ENCODE results near the gene ADGRV1. TPM values are rescaled to one million over a fixed set of nuclear protein-coding genes. Genes with fewer than 3 reads are reported as not detected.

Gene ADGRV1
- total RNA-seq, 4 donors from 2014 or later: 1.9 to 11.3 TPM; not detected in 2

- Histone ChIP-seq H3K4me3 (no peak overlapping the region), H3K4me1 (no peaks in the 10 kb centered on the region), H3K27me3 (no peaks in the 10 kb centered on the region), H3K27ac (no peak overlapping the region), H3K9me3 (no peaks in the 10 kb centered on the region), H3K36me3 (no peaks in the 10 kb centered on the region)
- TF ChIP-seq POLR2A (IDR thresholded peaks at IDR 0.05): no peak
- TF ChIP-seq CTCF (IDR thresholded peaks at IDR 0.05): no peak
- intact Hi-C loops (cut with DNase I; ENCODE audit: low total_unique reads): loop anchor here (10.0 kb wide), 1 partner anchor 548 kb away; no protein-coding TSS in a partner anchor
- no peak for DNase-seq
Observed at GRCh38 chr5:90866915-90867731, 308.5 kb downstream of the ADGRV1 start.

GRCh38 chr5:90868799-90869198 lies 310.2 kb downstream of the ADGRV1 start:
- no peaks in the 10 kb centered on the region for H3K36me3 ChIP-seq
- no peak overlapping the region for H3K4me3 ChIP-seq
- H3K4me1 ChIP-seq: no peaks in the 10 kb centered on the region
- no peak for DNase-seq
- H3K27me3 ChIP-seq: no peaks in the 10 kb centered on the region
- TF ChIP-seq POLR2A (IDR thresholded peaks at IDR 0.05) (no peak), CTCF (IDR thresholded peaks at IDR 0.05) (no peak)
- intact Hi-C loops (cut with DNase I; ENCODE audit: low total_unique reads): loop anchor here (10.0 kb wide), 1 partner anchor 546 kb away; no protein-coding TSS in a partner anchor
- H3K27ac ChIP-seq: no peak overlapping the region
- H3K9me3 ChIP-seq: no peaks in the 10 kb centered on the region

GRCh38 chr5:90871391-90871991 lies 312.9 kb downstream of the ADGRV1 start:
- no peaks in the 10 kb centered on the region for H3K36me3 ChIP-seq
- no peaks in the 10 kb centered on the region for H3K4me1 ChIP-seq
- TF ChIP-seq CTCF (IDR thresholded peaks at IDR 0.05) (no peak), POLR2A (IDR thresholded peaks at IDR 0.05) (no peak)
- intact Hi-C loops (cut with DNase I; ENCODE audit: low total_unique reads): no loop called here
- H3K9me3 ChIP-seq: no peaks in the 10 kb centered on the region
- no peak overlapping the region for H3K4me3 ChIP-seq
- DNase-seq: no peak
- no peak overlapping the region for H3K27ac ChIP-seq
- no peaks in the 10 kb centered on the region for H3K27me3 ChIP-seq

GRCh38 chr5:90873033-90873517 lies 314.5 kb downstream of the ADGRV1 start:
- DNase-seq: no peak
- Histone ChIP-seq H3K27ac (no peak overlapping the region), H3K4me3 (no peak overlapping the region), H3K9me3 (no peaks in the 10 kb centered on the region), H3K4me1 (no peaks in the 10 kb centered on the region), H3K27me3 (no peaks in the 10 kb centered on the region), H3K36me3 (no peaks in the 10 kb centered on the region)
- intact Hi-C loops (cut with DNase I; ENCODE audit: low total_unique reads): no loop called here
- TF ChIP-seq POLR2A (IDR thresholded peaks at IDR 0.05) (no peak), CTCF (IDR thresholded peaks at IDR 0.05) (no peak)

GRCh38 chr5:90874066-90874465 lies 315.5 kb downstream of the ADGRV1 start:
- no peak for TF ChIP-seq CTCF (IDR thresholded peaks at IDR 0.05)
- no peak for TF ChIP-seq POLR2A (IDR thresholded peaks at IDR 0.05)
- H3K4me3 ChIP-seq: no peak overlapping the region
- intact Hi-C loops (cut with DNase I; ENCODE audit: low total_unique reads): no loop called here
- H3K9me3 ChIP-seq: no peaks in the 10 kb centered on the region
- H3K27me3 ChIP-seq: no peaks in the 10 kb centered on the region
- no peak overlapping the region for H3K27ac ChIP-seq
- H3K36me3 ChIP-seq: no peaks in the 10 kb centered on the region
- DNase-seq: no peak
- H3K4me1 ChIP-seq: no peaks in the 10 kb centered on the region
